ENCODE results near the gene AP5Z1. TPM values are rescaled to one million over a fixed set of nuclear protein-coding genes. Genes with fewer than 3 reads are reported as not detected.
A peak's percentile ranks its signal among the peaks of the same experiment; 100 is the strongest.

Gene AP5Z1
- total and polyA plus RNA-seq, 2 donors (not counting 1 experiment from before 2014, with no cell fraction given), result 99.7 to 113 TPM

- Histone ChIP-seq H3K9ac (ENCODE audit: low read length) (no peak overlapping the region), H3K9me3 (ENCODE audit: control extremely low read depth in 1 of 3, control insufficient read depth in 2 of 3, insufficient read depth in 1 of 3, low read length in 2 of 3) (no peaks in the 10 kb centered on the region), H3K79me2 (ENCODE audit: control insufficient read depth, insufficient read depth, low read length) (peaks cover 82% of the 10 kb centered on the region), H3K36me3 (replicated peaks in 1 of 2; ENCODE audit: control extremely low read depth in 1 of 2, control insufficient read depth in 1 of 2, extremely low read depth in 1 of 2, insufficient read depth in 2 of 2, low read length in 1 of 2) (peaks cover 2 to 19% of the 10 kb centered on the region in 2 experiments), H4K20me1 (ENCODE audit: control insufficient read depth, insufficient read depth, low read length, poor library complexity, severe bottlenecking) (peaks cover 46% of the 10 kb centered on the region), H3K4me1 (ENCODE audit: control insufficient read depth in 2 of 2, insufficient read depth in 2 of 2, low read length in 2 of 2) (peaks cover 14 to 23% of the 10 kb centered on the region in 2 donors), H3K27me3 (replicated peaks in 1 of 4; ENCODE audit: control extremely low read depth in 1 of 4, control insufficient read depth in 3 of 4, insufficient read depth in 4 of 4, low read length in 3 of 4) (no peaks in the 10 kb centered on the region), H2AFZ (ENCODE audit: insufficient read depth, low read depth, low read length, poor library complexity, severe bottlenecking) (no peak overlapping the region), H3K4me2 (replicated peaks; ENCODE audit: low read depth, low read length, poor library complexity, severe bottlenecking) (peak overlapping the region; percentile 5), H3K27ac (ENCODE audit: low read length in 2 of 2) (peak overlapping the region in 1 of 2 donors; percentile 30), H3K4me3 (ENCODE audit: control extremely low read depth in 1 of 5, extremely low read depth in 1 of 5, insufficient read depth in 1 of 5, low read depth in 2 of 5, low read length in 4 of 5) (no peak overlapping the region)
- H3K4me1 Mint-ChIP-seq, result peaks cover 31% of the 10 kb centered on the region
- H3K27ac Mint-ChIP-seq, result peak overlapping the region; percentile 74
- peak overlapping the region; percentile 7 for H3K4me3 Mint-ChIP-seq
- no peaks in the 10 kb centered on the region for H3K9me3 Mint-ChIP-seq (ENCODE audit: insufficient read depth)
- ATAC-seq (ENCODE audit: low read depth), result no peak
- intact Hi-C loops (cut with micrococcal nuclease), result no loop called here
- TF ChIP-seq EZH2 (IDR thresholded peaks at IDR 0.05; ENCODE audit: borderline replicate concordance, insufficient read depth, low read depth, low read length, poor library complexity, severe bottlenecking) (no peak), CTCF (IDR thresholded peaks at IDR 0.05) (no peak)
- ChIA-PET CTCF (no interaction called here), POLR2A (no interaction called here)
- 56% methylated on average over 22 of the region's 23 CpGs for WGBS (ENCODE audit: insufficient coverage)
- no peak for DNase-seq
- H3K27me3 Mint-ChIP-seq, result no peaks in the 10 kb centered on the region
Measured at GRCh38 chr7:4738711-4739527, 36.5 kb upstream of the AP5Z1 start.

- H3K36me3 ChIP-seq (replicated peaks in 1 of 2; ENCODE audit: control extremely low read depth in 1 of 2, control insufficient read depth in 1 of 2, extremely low read depth in 1 of 2, insufficient read depth in 2 of 2, low read length in 1 of 2), result peaks cover 2 to 16% of the 10 kb centered on the region in 2 experiments
- peak overlapping the region; percentile 5 for H3K4me2 ChIP-seq (replicated peaks; ENCODE audit: low read depth, low read length, poor library complexity, severe bottlenecking)
- Mint-ChIP-seq H3K4me3 (peak overlapping the region; percentile 44), H3K27me3 (no peaks in the 10 kb centered on the region), H3K27ac (peak overlapping the region; percentile 74), H3K9me3 (ENCODE audit: insufficient read depth) (no peaks in the 10 kb centered on the region), H3K4me1 (peaks cover 34% of the 10 kb centered on the region)
- H3K27me3 ChIP-seq (replicated peaks in 1 of 4; ENCODE audit: control extremely low read depth in 1 of 4, control insufficient read depth in 3 of 4, insufficient read depth in 4 of 4, low read length in 3 of 4), result no peaks in the 10 kb centered on the region
- H3K9ac ChIP-seq (ENCODE audit: low read length), result no peak overlapping the region
- intact Hi-C loops (cut with micrococcal nuclease), result no loop called here
- H3K27ac ChIP-seq (ENCODE audit: low read length in 2 of 2), result peak overlapping the region in 1 of 2 donors; percentile 30
- ChIA-PET POLR2A (no interaction called here), CTCF (no interaction called here)
- peaks cover 39% of the 10 kb centered on the region for H4K20me1 ChIP-seq (ENCODE audit: control insufficient read depth, insufficient read depth, low read length, poor library complexity, severe bottlenecking)
- H3K4me1 ChIP-seq (ENCODE audit: control insufficient read depth in 2 of 2, insufficient read depth in 2 of 2, low read length in 2 of 2), result peaks cover 20 to 26% of the 10 kb centered on the region in 2 donors
- H3K9me3 ChIP-seq (ENCODE audit: control extremely low read depth in 1 of 3, control insufficient read depth in 2 of 3, insufficient read depth in 1 of 3, low read length in 2 of 3), result no peaks in the 10 kb centered on the region
- no peak overlapping the region for H2AFZ ChIP-seq (ENCODE audit: insufficient read depth, low read depth, low read length, poor library complexity, severe bottlenecking)
- DNase-seq (peak; percentile 39), ATAC-seq (ENCODE audit: low read depth) (no peak)
- no peak overlapping the region for H3K4me3 ChIP-seq (ENCODE audit: control extremely low read depth in 1 of 5, extremely low read depth in 1 of 5, insufficient read depth in 1 of 5, low read depth in 2 of 5, low read length in 4 of 5)
- peaks cover 76% of the 10 kb centered on the region for H3K79me2 ChIP-seq (ENCODE audit: control insufficient read depth, insufficient read depth, low read length)
- no peak for TF ChIP-seq EZH2 (IDR thresholded peaks at IDR 0.05; ENCODE audit: borderline replicate concordance, insufficient read depth, low read depth, low read length, poor library complexity, severe bottlenecking)
- TF ChIP-seq CTCF (IDR thresholded peaks at IDR 0.05), result no peak
- WGBS (ENCODE audit: insufficient coverage), result 72% methylated on average over 16 of the region's 16 CpGs
Measured at GRCh38 chr7:4739528-4739992, 35.9 kb upstream of the AP5Z1 start.

Data from B cell (primary cell).